ENCODE data around the gene LOXHD1. TPM values are rescaled to one million over a fixed set of nuclear protein-coding genes. Genes with fewer than 3 reads are reported as not detected.

The LOXHD1 gene
- total RNA-seq = 2.9 TPM
- long read RNA-seq, partial matches to known transcripts = 1 of 2 reads
- long read RNA-seq, other reads (novel, unspliced or antisense) = 1 of 2 reads

- Histone ChIP-seq H3K9me3 (no peaks in the 10 kb centered on the region), H3K36me3 (no peaks in the 10 kb centered on the region), H3K4me1 (no peaks in the 10 kb centered on the region), H3K27ac (no peak within 1 kb of the TSS), H3K27me3 (ENCODE audit: low read depth) (no peaks in the 10 kb centered on the region), H3K4me3 (no peak within 1 kb of the TSS)
- ATAC-seq (no peak), DNase-seq (no peak)
- TF ChIP-seq CTCF (IDR thresholded peaks at IDR 0.05) = no peak
- intact Hi-C loops (cut with DNase I) = loop anchor here (10.0 kb wide), 1 partner anchor 373 kb away; no protein-coding TSS in a partner anchor
Observed at GRCh38 chr18:46657115-46657955, at the start of gene LOXHD1. Gene LOXHD1 (minus strand): TSS chr18:46657220. CDS start chr18:46657033, 187 bp downstream.

- no peaks in the 10 kb centered on the region for H3K9me3 ChIP-seq
- ATAC-seq (no peak), DNase-seq (no peak)
- H3K36me3 ChIP-seq = no peaks in the 10 kb centered on the region
- no peak overlapping the region for H3K4me3 ChIP-seq
- intact Hi-C loops (cut with DNase I) = no loop called here
- no peaks in the 10 kb centered on the region for H3K27me3 ChIP-seq (ENCODE audit: low read depth)
- no peak for TF ChIP-seq CTCF (IDR thresholded peaks at IDR 0.05)
- H3K27ac ChIP-seq = no peak overlapping the region
- no peaks in the 10 kb centered on the region for H3K4me1 ChIP-seq
Observed at GRCh38 chr18:46705521-46705920, 48.5 kb upstream of the LOXHD1 start.

GRCh38 chr18:46704816-46705215 lies 47.8 kb upstream of the LOXHD1 start:
- Histone ChIP-seq H3K4me1 (no peaks in the 10 kb centered on the region), H3K27me3 (ENCODE audit: low read depth) (no peaks in the 10 kb centered on the region), H3K36me3 (no peaks in the 10 kb centered on the region), H3K4me3 (no peak overlapping the region), H3K27ac (no peak overlapping the region), H3K9me3 (no peaks in the 10 kb centered on the region)
- DNase-seq (no peak), ATAC-seq (no peak)
- intact Hi-C loops (cut with DNase I) = no loop called here
- TF ChIP-seq CTCF (IDR thresholded peaks at IDR 0.05) = no peak

GRCh38 chr18:46704189-46704588 lies 47.2 kb upstream of the LOXHD1 start:
- no peak overlapping the region for H3K27ac ChIP-seq
- H3K36me3 ChIP-seq = no peaks in the 10 kb centered on the region
- no peak for TF ChIP-seq CTCF (IDR thresholded peaks at IDR 0.05)
- no peaks in the 10 kb centered on the region for H3K27me3 ChIP-seq (ENCODE audit: low read depth)
- no peaks in the 10 kb centered on the region for H3K4me1 ChIP-seq
- no peak for DNase-seq
- no peaks in the 10 kb centered on the region for H3K9me3 ChIP-seq
- no peak for ATAC-seq
- intact Hi-C loops (cut with DNase I) = no loop called here
- no peak overlapping the region for H3K4me3 ChIP-seq

GRCh38 chr18:46702471-46702870 lies 45.5 kb upstream of the LOXHD1 start:
- TF ChIP-seq CTCF (IDR thresholded peaks at IDR 0.05) = no peak
- intact Hi-C loops (cut with DNase I) = no loop called here
- Histone ChIP-seq H3K27me3 (ENCODE audit: low read depth) (no peaks in the 10 kb centered on the region), H3K4me3 (no peak overlapping the region), H3K36me3 (no peaks in the 10 kb centered on the region), H3K9me3 (no peaks in the 10 kb centered on the region), H3K4me1 (no peaks in the 10 kb centered on the region), H3K27ac (no peak overlapping the region)
- ATAC-seq = no peak
- no peak for DNase-seq

Data from lower lobe of right lung (tissue), 2 donors.